GM19372 (cell line): ENCODE data around the gene KLK8.

ENCODE experiments used
- ATAC-seq: cut with Tn5 transposase; IDR thresholded peaks from one replicate; pipeline ENCODE4 v1.9.1; 2021; ENCODE audit warnings: mild to moderate bottlenecking, low read depth, moderate library complexity; ENCODE audit not compliant: unreplicated experiment

KLK8 gene

GRCh38 chr19:50959731-50960500, 41.5 kb downstream of the KLK8 start:
- ATAC-seq = no peak

GRCh38 chr19:50957587-50957986, 43.8 kb downstream of the KLK8 start:
- ATAC-seq = no peak

GRCh38 chr19:50952910-50953309, 48.5 kb downstream of the KLK8 start, which contains the start of gene KLK5:
KLK5 (minus strand) TSS chr19:50953038; CDS start chr19:50952657, 381 bp downstream.
- ATAC-seq = no peak

GRCh38 chr19:50949861-50950260, 51.5 kb downstream of the KLK8 start:
- no peak for ATAC-seq

GRCh38 chr19:50947123-50947522, 54.3 kb downstream of the KLK8 start:
- ATAC-seq = no peak
